NCI-H1694 (cell line): Measurements from ENCODE around the gene C1QL4.
A peak's percentile ranks its signal among the peaks of the same experiment; 100 is the strongest.
"Not testable (repeated sequence)": the region's sequence is repeated elsewhere in the genome, so short reads cannot be mapped to it uniquely, and the experiment has no call there.

Source experiments
- DNase-seq: peaks from one replicate; lab custom pipeline; 2025; lab: John Stamatoyannopoulos, UW

Gene C1QL4

GRCh38 chr12:49336645-49337584 is at the start of gene C1QL4:
TSS of gene C1QL4 (minus strand) at chr12:49337188. CDS start at chr12:49336477, 711 bp downstream.
- DNase-seq = peak; percentile 58

GRCh38 chr12:49380184-49380583 is 43.2 kb upstream of the C1QL4 start:
- DNase-seq = not testable (repeated sequence)

- no peak for DNase-seq
Measured at GRCh38 chr12:49377386-49377785, 40.4 kb upstream of the C1QL4 start.

- no peak for DNase-seq
Measured at GRCh38 chr12:49375406-49375805, 38.4 kb upstream of the C1QL4 start.

- DNase-seq = no peak
Measured at GRCh38 chr12:49370539-49370938, 33.6 kb upstream of the C1QL4 start.

- DNase-seq = peak; percentile 19
Measured at GRCh38 chr12:49369411-49370145, 32.6 kb upstream of the C1QL4 start.

GRCh38 chr12:49368240-49368600 is 31.2 kb upstream of the C1QL4 start:
- DNase-seq = no peak

- DNase-seq = peak; percentile 33
Measured at GRCh38 chr12:49367381-49368239, 30.6 kb upstream of the C1QL4 start, which contains the start of gene SPATS2. TSS of gene SPATS2 (plus strand) at chr12:49367462. CDS start at chr12:49461013, 93,551 bp downstream.

- peak; percentile 67 for DNase-seq
Measured at GRCh38 chr12:49366652-49367380, 29.8 kb upstream of the C1QL4 start.

- no peak for DNase-seq
Measured at GRCh38 chr12:49366096-49366651, 29.2 kb upstream of the C1QL4 start.

- DNase-seq = no peak
Measured at GRCh38 chr12:49365542-49365941, 28.6 kb upstream of the C1QL4 start.

- DNase-seq = no peak
Measured at GRCh38 chr12:49364989-49365388, 28.0 kb upstream of the C1QL4 start.

DNA sequence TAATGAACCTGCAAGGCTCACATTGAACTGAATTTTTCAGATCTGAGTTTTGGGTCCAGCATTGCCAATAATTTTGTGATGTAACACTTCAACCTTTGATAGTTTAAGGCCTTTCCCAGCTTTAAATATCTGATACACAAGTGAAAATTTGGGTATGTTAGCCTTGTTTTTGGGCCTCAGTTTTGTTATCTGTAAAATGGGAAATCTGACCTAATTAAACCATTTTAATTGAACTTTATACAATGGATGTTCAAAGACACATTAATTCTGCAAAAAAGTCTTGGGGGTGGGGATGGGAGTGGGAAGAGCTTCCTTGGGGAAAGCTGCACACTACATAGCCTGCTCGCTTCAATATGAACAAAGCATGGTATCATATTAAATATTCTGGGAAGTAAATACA is 25.1 kb upstream of the C1QL4 start:
- DNase-seq = no peak

DNA sequence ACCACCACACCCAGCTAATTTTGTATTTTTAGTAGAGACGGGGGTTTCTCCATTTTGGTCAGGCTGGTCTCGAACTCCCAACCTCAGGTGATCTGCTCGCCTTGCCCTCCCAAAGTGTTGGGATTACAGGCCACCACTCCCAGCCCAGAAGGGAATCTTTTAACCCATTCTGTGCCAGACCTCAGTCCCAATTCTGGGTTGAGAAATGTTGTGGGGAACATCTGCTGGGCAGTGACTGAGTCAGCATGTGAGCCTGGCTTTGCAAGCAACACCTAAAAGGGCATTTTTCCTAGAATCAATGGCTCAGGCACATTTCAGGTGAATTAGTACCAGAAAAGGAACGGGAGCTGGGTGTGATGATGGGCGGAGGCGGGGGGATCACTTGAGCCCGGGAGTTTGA is 22.7 kb upstream of the C1QL4 start:
- DNase-seq = no peak

GRCh38 chr12:49358483-49359141 is 21.6 kb upstream of the C1QL4 start:
- peak; percentile 73 for DNase-seq

DNA sequence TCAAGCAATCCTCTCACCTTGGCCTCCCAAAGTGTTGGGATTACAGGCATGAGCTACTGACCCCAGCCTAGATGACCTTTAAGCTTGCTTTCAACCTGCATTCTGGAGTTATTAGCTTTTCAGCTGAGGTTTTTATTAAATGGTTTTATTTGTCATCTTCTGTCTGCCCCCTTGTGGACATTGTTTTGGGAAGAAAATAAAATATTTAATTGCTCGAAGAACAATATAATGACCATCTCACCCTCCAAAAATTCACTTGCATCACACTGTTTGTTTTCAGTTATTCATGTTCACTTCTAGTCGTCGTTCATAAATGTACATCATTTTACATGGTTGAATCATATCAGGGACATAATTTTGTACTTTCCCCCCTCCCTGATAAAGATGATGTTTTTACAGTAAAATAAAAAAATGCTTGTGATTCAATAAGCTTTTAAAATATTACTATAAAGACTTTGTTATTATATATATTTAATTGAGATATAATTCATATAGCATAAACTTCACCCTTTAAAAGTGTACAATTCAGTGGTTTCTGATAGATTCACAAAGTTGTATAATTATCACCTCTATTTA is 20.2 kb upstream of the C1QL4 start:
- DNase-seq = peak; percentile 48

DNA sequence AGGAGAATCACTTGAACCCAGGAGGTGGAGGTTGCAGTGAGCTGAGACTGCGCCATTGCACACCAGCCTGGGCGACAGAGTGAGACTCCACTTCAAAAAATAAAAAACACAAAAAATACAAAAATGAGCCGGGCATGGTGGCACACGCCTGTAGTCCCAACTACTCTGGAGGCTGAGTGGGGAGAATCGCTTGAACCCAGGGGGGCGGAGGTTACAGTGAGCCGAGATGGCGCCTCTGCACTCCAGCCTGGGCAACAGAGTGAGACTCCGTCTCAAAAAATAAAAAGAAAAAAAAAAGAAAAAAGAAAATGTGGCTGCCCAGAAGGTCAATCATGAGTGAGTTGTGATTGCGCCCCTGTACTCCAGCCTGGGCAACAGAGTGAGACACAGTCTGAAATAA is 18.9 kb upstream of the C1QL4 start:
- DNase-seq = no peak

- DNase-seq = no peak
Measured at GRCh38 chr12:49352351-49352750, 15.4 kb upstream of the C1QL4 start.

DNA sequence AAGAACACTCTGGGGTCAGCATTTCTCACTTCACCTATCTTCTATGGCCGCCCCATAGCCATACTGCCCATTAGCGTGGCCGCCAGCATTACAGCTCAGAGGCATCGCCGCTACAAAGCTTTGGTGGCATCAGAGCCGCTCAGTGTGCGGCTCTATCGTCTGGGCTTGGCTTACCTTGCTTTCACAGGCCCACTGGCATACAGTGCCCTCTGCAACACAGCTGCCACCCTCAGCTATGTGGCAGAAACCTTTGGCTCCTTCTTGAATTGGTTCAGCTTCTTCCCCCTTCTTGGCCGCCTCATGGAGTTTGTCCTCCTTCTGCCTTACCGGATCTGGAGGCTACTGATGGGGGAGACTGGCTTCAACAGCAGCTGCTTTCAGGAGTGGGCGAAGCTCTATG is 12.3 kb upstream of the C1QL4 start:
- no peak for DNase-seq

DNA sequence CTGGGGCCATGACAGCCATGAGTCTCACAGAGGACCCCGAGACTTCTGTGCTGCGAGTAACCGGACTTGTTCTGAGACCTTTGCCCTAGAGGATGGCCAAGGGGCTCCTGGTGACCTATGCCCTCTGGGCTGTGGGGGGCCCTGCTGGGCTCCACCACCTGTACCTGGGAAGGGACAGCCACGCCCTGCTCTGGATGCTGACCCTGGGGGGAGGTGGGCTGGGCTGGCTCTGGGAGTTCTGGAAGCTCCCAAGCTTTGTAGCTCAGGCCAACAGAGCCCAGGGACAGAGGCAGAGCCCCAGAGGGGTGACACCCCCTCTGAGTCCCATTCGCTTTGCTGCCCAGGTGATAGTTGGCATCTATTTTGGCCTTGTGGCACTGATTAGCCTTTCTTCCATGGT is 11.8 kb upstream of the C1QL4 start:
- no peak for DNase-seq
